HG03045 (cell line): Measurements from ENCODE around the gene NDUFB1.

ENCODE experiments used
- ATAC-seq: cut with Tn5 transposase; IDR thresholded peaks from one replicate; pipeline ENCODE4 v1.9.1; 2021; ENCODE audit warnings: mild to moderate bottlenecking, moderate library complexity; ENCODE audit not compliant: unreplicated experiment

The NDUFB1 gene

GRCh38 chr14:92099802-92100201 is 21.7 kb downstream of the NDUFB1 start:
- no peak for ATAC-seq

- no peak for ATAC-seq
These were observed 28.2 kb downstream of the NDUFB1 start for GRCh38 chr14:92093320-92093719.

DNA sequence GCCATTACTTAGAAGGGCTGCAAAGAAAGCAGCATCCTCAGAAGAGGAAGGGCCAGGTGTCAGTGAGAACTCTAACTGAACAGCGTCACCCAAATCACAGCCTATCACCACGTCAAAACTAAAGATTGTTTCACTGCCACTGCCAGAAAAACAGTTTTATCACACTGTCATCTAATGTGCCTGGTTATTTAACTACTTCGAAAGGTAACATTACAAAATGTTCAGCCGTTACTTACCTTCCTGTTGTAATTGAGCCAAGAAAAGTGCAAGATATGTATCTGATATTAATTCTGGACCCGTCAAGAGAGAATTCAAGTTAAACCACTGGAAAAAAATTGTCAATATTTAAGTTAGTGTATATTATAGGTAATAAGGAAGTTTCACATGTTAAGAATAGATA is 33.0 kb downstream of the NDUFB1 start:
- ATAC-seq = no peak

GRCh38 chr14:92074555-92074954 is 47.0 kb downstream of the NDUFB1 start:
- no peak for ATAC-seq
